Measurements from ENCODE around the gene PCDHGB2.
"Not testable (repeated sequence)": the region's sequence is repeated elsewhere in the genome, so short reads cannot be mapped to it uniquely, and the experiment has no call there.

PCDHGB2 gene

GRCh38 chr5:141366016-141366896, 6.5 kb downstream of the PCDHGB2 start:
- Histone ChIP-seq H3K27me3 (ENCODE audit: control insufficient read depth, insufficient read depth, low read length) (no peaks in the 10 kb centered on the region), H3K36me3 (ENCODE audit: control insufficient read depth, insufficient read depth, low read length) (peaks cover 7% of the 10 kb centered on the region), H3K27ac (ENCODE audit: low read length) (no peak overlapping the region), H3K9me3 (ENCODE audit: control insufficient read depth, insufficient read depth, low read length) (peaks cover 5% of the 10 kb centered on the region), H3K4me1 (ENCODE audit: control insufficient read depth, insufficient read depth, low read length) (no peaks in the 10 kb centered on the region), H3K4me3 (ENCODE audit: low read length) (no peak overlapping the region)
- WGBS (ENCODE audit: insufficient coverage, insufficient read length) = no CpG with 5 or more reads among the region's 46 CpGs
- DNase-seq (ENCODE audit: low read depth, low spot score) = no peak

DNA sequence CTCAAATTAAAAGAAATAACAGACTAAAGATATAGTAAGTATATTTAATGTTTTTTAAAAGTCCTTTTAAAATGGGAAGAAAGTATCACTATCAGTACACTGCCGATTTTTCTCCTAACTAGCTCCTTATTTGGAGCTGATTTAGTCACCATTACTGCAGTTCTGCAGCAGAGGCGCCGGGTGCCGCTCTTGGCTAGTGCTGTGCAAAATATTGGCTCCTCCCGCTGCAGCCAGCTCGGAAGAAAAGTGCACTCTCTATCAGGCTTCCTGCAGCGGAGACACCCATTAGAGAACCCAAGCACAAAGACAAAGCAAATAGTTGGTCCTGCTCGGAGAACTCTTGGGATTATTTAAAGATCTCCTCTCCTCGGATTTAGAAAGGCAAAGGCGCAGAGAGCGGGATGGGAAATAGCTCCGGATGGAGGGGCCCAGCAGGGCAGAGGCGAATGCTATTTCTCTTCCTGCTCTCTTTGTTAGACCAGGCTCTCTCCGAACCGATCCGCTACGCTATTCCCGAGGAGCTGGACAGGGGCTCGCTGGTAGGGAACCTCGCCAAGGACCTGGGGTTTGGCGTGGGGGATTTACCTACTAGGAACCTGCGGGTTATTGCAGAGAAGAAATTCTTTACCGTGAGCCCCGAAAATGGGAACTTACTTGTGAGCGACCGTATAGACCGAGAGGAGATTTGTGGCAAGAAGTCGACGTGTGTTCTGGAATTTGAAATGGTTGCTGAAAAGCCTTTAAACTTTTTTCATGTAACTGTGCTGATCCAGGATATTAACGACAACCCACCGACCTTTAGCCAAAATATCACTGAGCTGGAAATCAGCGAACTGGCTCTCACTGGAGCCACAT, 10.4 kb downstream of the PCDHGB2 start, which contains the start of gene PCDHGB3:
PCDHGB3 (plus strand) TSS at position 249 of the 855 bp plus-strand sequence; CDS start at position 402, 153 bp downstream.
- no peaks in the 10 kb centered on the region for H3K4me1 ChIP-seq (ENCODE audit: control insufficient read depth, insufficient read depth, low read length)
- no peaks in the 10 kb centered on the region for H3K27me3 ChIP-seq (ENCODE audit: control insufficient read depth, insufficient read depth, low read length)
- H3K4me3 ChIP-seq (ENCODE audit: low read length) = no peak within 1 kb of the TSS
- DNase-seq (ENCODE audit: low read depth, low spot score) = no peak
- whole genome bisulfite sequencing (ENCODE audit: insufficient coverage, insufficient read length) = no CpG with 5 or more reads among the region's 32 CpGs
- H3K9me3 ChIP-seq (ENCODE audit: control insufficient read depth, insufficient read depth, low read length) = no peaks in the 10 kb centered on the region; the same call in 1 of the 2 replicates
- peaks cover 3% of the 10 kb centered on the region; the same call in 1 of the 2 replicates for H3K36me3 ChIP-seq (ENCODE audit: control insufficient read depth, insufficient read depth, low read length)
- H3K27ac ChIP-seq (ENCODE audit: low read length) = no peak within 1 kb of the TSS

DNA sequence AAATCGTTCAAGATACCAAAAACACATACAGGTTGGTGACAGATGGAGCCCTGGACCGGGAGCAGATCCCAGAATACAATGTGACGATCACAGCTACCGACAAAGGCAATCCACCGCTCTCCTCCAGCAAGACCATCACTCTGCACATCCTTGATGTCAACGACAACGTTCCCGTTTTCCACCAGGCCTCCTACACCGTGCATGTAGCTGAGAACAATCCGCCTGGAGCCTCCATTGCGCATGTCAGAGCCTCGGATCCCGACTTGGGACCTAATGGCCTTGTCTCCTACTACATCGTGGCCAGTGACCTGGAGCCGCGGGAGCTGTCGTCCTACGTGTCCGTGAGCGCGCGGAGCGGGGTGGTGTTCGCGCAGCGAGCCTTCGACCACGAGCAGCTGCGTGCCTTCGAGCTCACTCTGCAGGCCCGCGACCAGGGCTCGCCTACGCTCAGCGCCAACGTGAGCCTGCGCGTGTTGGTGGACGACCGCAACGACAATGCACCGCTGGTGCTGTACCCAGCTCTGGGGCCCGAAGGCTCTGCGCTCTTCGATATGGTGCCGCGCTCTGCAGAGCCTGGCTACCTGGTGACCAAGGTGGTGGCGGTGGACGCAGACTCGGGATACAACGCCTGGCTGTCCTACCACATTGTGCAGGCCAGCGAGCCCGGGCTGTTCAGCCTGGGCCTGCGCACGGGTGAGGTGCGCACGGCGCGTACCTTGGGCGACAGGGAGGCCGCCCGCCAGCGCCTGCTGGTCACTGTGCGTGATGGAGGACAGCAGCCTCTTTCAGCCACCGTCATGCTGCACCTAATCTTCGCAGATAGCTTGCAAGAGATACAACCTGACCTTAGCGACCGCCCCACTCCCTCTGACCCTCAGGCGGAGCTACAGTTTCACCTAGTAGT, 12.0 kb downstream of the PCDHGB2 start:
- no peaks in the 10 kb centered on the region for H3K4me1 ChIP-seq (ENCODE audit: control insufficient read depth, insufficient read depth, low read length)
- no peaks in the 10 kb centered on the region; the same call in 1 of the 2 replicates for H3K9me3 ChIP-seq (ENCODE audit: control insufficient read depth, insufficient read depth, low read length)
- H3K27ac ChIP-seq (ENCODE audit: low read length) = no peak overlapping the region
- no peak overlapping the region for H3K4me3 ChIP-seq (ENCODE audit: low read length)
- no peak for DNase-seq (ENCODE audit: low read depth, low spot score)
- no peaks in the 10 kb centered on the region; the same call in 1 of the 2 replicates for H3K36me3 ChIP-seq (ENCODE audit: control insufficient read depth, insufficient read depth, low read length)
- no peaks in the 10 kb centered on the region for H3K27me3 ChIP-seq (ENCODE audit: control insufficient read depth, insufficient read depth, low read length)
- WGBS (ENCODE audit: insufficient coverage, insufficient read length) = no CpG with 5 or more reads among the region's 69 CpGs

DNA sequence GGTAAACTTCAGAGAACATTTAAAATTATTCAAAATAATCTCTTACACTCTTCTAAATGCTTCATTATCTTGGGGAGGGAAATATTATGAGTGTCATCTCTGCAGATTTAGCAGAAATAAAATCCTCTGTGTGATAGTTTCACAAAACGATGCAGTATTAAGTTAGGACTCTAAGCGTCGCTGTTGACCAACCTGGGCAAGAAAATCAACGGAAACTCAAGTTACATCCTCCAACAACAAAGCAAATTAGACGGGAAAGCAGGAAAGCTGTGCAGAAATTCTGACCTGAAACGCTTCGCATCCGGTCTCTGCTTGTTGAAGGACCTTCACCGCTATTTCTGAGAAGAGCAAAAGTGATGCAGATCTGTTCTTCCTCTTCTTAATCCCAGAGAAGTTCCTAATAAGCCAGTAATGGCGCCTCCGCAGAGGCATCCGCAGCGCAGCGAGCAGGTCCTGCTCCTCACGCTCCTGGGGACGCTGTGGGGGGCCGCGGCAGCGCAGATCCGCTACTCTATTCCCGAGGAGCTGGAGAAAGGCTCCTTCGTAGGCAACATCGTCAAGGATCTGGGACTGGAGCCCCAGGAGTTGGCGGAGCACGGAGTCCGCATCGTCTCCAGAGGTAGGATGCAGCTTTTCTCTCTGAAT, 14.0 kb downstream of the PCDHGB2 start, which contains the start of gene PCDHGA6:
PCDHGA6 (plus strand) TSS at position 219 of the 645 bp plus-strand sequence; CDS start at position 412, 193 bp downstream.
- no peaks in the 10 kb centered on the region; the same call in 1 of the 2 replicates for H3K36me3 ChIP-seq (ENCODE audit: control insufficient read depth, insufficient read depth, low read length)
- no peak within 1 kb of the TSS for H3K4me3 ChIP-seq (ENCODE audit: low read length)
- H3K9me3 ChIP-seq (ENCODE audit: control insufficient read depth, insufficient read depth, low read length) = no peaks in the 10 kb centered on the region; the same call in 1 of the 2 replicates
- no peaks in the 10 kb centered on the region for H3K4me1 ChIP-seq (ENCODE audit: control insufficient read depth, insufficient read depth, low read length)
- H3K27ac ChIP-seq (ENCODE audit: low read length) = no peak within 1 kb of the TSS
- no CpG with 5 or more reads among the region's 27 CpGs for WGBS (ENCODE audit: insufficient coverage, insufficient read length)
- DNase-seq (ENCODE audit: low read depth, low spot score) = no peak
- no peaks in the 10 kb centered on the region for H3K27me3 ChIP-seq (ENCODE audit: control insufficient read depth, insufficient read depth, low read length)

GRCh38 chr5:141374627-141375026, 14.8 kb downstream of the PCDHGB2 start:
- DNase-seq (ENCODE audit: low read depth, low spot score) = no peak
- no peaks in the 10 kb centered on the region; the same call in 1 of the 2 replicates for H3K9me3 ChIP-seq (ENCODE audit: control insufficient read depth, insufficient read depth, low read length)
- no peak overlapping the region for H3K4me3 ChIP-seq (ENCODE audit: low read length)
- WGBS (ENCODE audit: insufficient coverage, insufficient read length) = no CpG with 5 or more reads among the region's 14 CpGs
- H3K27me3 ChIP-seq (ENCODE audit: control insufficient read depth, insufficient read depth, low read length) = no peaks in the 10 kb centered on the region
- H3K4me1 ChIP-seq (ENCODE audit: control insufficient read depth, insufficient read depth, low read length) = no peaks in the 10 kb centered on the region
- H3K36me3 ChIP-seq (ENCODE audit: control insufficient read depth, insufficient read depth, low read length) = no peaks in the 10 kb centered on the region; the same call in 1 of the 2 replicates
- no peak overlapping the region for H3K27ac ChIP-seq (ENCODE audit: low read length)

GRCh38 chr5:141375444-141376155, 15.8 kb downstream of the PCDHGB2 start:
- not testable (repeated sequence) for DNase-seq (ENCODE audit: low read depth, low spot score); H3K9me3 ChIP-seq (ENCODE audit: control insufficient read depth, insufficient read depth, low read length); H3K27ac ChIP-seq (ENCODE audit: low read length); H3K4me1 ChIP-seq (ENCODE audit: control insufficient read depth, insufficient read depth, low read length); H3K4me3 ChIP-seq (ENCODE audit: low read length); H3K27me3 ChIP-seq (ENCODE audit: control insufficient read depth, insufficient read depth, low read length); H3K36me3 ChIP-seq (ENCODE audit: control insufficient read depth, insufficient read depth, low read length)
- WGBS (ENCODE audit: insufficient coverage, insufficient read length) = no CpG with 5 or more reads among the region's 48 CpGs

DNA sequence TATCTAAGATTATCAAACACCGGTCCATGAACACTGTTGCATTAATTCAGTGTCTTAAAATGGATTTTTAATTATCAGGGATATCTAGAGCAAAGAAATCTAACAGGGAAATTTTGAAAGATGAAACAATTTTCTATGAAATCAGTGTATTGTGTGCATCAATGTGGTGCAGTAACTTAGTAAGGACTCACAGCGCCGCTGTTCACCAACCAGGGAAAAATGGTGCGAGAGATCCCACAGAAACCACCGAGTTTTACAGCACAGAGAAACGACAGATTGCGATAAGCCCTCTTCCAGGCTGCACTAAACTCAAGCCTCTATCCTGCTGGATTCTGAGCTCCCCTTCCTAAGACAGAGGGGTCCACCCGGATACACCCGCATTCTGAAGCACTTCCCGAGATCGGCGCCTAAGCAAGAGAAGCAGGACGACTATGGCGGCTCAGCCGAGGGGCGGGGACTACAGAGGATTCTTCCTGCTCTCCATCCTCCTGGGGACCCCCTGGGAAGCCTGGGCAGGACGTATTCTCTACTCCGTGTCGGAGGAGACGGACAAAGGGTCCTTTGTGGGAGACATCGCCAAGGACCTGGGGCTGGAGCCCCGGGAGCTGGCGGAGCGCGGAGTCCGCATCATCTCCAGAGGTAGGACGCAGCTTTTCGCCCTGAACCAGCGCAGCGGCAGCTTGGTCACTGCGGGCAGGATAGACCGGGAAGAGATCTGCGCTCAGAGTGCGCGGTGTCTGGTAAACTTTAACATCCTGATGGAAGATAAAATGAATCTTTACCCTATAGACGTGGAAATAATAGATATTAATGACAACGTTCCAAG, 22.9 kb downstream of the PCDHGB2 start, which contains the start of gene PCDHGA7:
PCDHGA7 (plus strand) TSS at position 274 of the 826 bp plus-strand sequence; CDS start at position 432, 158 bp downstream.
- DNase-seq (ENCODE audit: low read depth, low spot score) = no peak
- Histone ChIP-seq H3K27me3 (ENCODE audit: control insufficient read depth, insufficient read depth, low read length) (no peaks in the 10 kb centered on the region), H3K4me3 (ENCODE audit: low read length) (no peak within 1 kb of the TSS), H3K27ac (ENCODE audit: low read length) (no peak within 1 kb of the TSS), H3K4me1 (ENCODE audit: control insufficient read depth, insufficient read depth, low read length) (no peaks in the 10 kb centered on the region), H3K36me3 (ENCODE audit: control insufficient read depth, insufficient read depth, low read length) (no peaks in the 10 kb centered on the region), H3K9me3 (ENCODE audit: control insufficient read depth, insufficient read depth, low read length) (no peaks in the 10 kb centered on the region; the same call in 1 of the 2 replicates)
- WGBS (ENCODE audit: insufficient coverage, insufficient read length) = no CpG with 5 or more reads among the region's 37 CpGs

GRCh38 chr5:141383345-141383744, 23.6 kb downstream of the PCDHGB2 start:
- no peak for DNase-seq (ENCODE audit: low read depth, low spot score)
- Histone ChIP-seq H3K9me3 (ENCODE audit: control insufficient read depth, insufficient read depth, low read length) (peaks cover under 1% of the 10 kb centered on the region), H3K27ac (ENCODE audit: low read length) (no peak overlapping the region), H3K27me3 (ENCODE audit: control insufficient read depth, insufficient read depth, low read length) (peaks cover 3% of the 10 kb centered on the region; the same call in 1 of the 2 replicates), H3K36me3 (ENCODE audit: control insufficient read depth, insufficient read depth, low read length) (no peaks in the 10 kb centered on the region), H3K4me3 (ENCODE audit: low read length) (no peak overlapping the region), H3K4me1 (ENCODE audit: control insufficient read depth, insufficient read depth, low read length) (peaks cover under 1% of the 10 kb centered on the region; the same call in 1 of the 2 replicates)
- no CpG with 5 or more reads among the region's 21 CpGs for whole genome bisulfite sequencing (ENCODE audit: insufficient coverage, insufficient read length)

Data from iPS DF 6.9 (cell line).